ENCODE data around the gene TSHZ2.

DNA sequence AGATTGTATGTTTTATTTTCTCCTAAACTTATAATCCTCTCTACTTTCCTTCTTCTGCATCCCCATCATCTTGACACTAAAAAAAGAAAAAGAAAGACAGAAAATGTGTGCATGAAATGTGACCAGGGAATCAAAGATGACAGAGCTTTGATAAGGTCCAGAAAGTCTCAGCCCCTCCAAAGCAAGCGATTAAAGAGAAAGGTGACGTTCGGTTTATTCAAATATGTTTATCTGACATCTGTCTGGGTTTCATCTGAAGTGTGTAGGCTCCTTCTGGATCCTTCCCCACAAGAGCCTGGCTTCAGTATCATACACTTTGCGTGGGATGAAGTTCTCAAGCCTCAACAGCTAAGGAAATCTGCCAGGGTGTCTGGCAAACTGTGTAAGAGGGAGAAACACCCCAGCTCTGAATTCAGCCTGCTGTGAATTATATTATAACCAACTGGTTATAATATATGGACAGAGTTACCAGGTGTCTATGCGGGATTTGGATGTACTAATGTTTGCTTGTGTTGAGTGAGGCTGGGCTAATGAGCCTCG is 358.5 kb downstream of the TSHZ2 start:
- TF ChIP-seq ZNF121 (CRISPR knock-in tag; IDR thresholded peaks at IDR 0.05) (no peak), GTF2I (CRISPR knock-in tag; conservative IDR thresholded peaks at IDR 0.05) (no peak), CBFB (CRISPR knock-in tag; IDR thresholded peaks at IDR 0.05; ENCODE audit: low read depth) (no peak), TEAD1 (CRISPR knock-in tag; IDR thresholded peaks at IDR 0.05) (no peak), PRRX2 (CRISPR knock-in tag; IDR thresholded peaks at IDR 0.05) (no peak), ZNF232 (CRISPR knock-in tag; IDR thresholded peaks at IDR 0.05) (no peak), CTCF (IDR thresholded peaks at IDR 0.05) (no peak), ATF2 (CRISPR knock-in tag; IDR thresholded peaks at IDR 0.05; ENCODE audit: borderline replicate concordance, low read depth) (no peak)
- TF ChIP-seq, protein P1, sequence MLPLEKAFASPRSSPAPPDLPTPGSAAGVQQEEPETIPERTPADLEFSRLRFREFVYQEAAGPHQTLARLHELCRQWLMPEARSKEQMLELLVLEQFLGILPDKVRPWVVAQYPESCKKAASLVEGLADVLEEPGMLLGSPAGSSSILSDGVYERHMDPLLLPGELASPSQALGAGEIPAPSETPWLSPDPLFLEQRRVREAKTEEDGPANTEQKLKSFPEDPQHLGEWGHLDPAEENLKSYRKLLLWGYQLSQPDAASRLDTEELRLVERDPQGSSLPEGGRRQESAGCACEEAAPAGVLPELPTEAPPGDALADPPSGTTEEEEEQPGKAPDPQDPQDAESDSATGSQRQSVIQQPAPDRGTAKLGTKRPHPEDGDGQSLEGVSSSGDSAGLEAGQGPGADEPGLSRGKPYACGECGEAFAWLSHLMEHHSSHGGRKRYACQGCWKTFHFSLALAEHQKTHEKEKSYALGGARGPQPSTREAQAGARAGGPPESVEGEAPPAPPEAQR (CRISPR knock-in tag; IDR thresholded peaks at IDR 0.05) = no peak
- TF ChIP-seq, protein P2, sequence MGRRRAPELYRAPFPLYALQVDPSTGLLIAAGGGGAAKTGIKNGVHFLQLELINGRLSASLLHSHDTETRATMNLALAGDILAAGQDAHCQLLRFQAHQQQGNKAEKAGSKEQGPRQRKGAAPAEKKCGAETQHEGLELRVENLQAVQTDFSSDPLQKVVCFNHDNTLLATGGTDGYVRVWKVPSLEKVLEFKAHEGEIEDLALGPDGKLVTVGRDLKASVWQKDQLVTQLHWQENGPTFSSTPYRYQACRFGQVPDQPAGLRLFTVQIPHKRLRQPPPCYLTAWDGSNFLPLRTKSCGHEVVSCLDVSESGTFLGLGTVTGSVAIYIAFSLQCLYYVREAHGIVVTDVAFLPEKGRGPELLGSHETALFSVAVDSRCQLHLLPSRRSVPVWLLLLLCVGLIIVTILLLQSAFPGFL (CRISPR knock-in tag; IDR thresholded peaks at IDR 0.05; ENCODE audit: borderline replicate concordance) = no peak

Data from WTC11 (cell line).